Activated CD4-positive, alpha-beta T cell treated with anti-CD3 and anti-CD28 coated beads for 36 hours (primary cell): ENCODE results near the gene KLHL26. TPM values are rescaled to one million over a fixed set of nuclear protein-coding genes. Genes with fewer than 3 reads are reported as not detected.

ENCODE experiments used
- ATAC-seq: fragments of 200-7000 bp; cut with Tn5 transposase; one replicate; pipeline ENCODE4 v1.10.0; 2021; ENCODE audit warnings: mild to moderate bottlenecking, moderate library complexity
- CTCF ChIA-PET: fragments of 350-600 bp; sonication (Branson Sonifier 250); formaldehyde crosslinking; loops from one replicate; lab custom pipeline; 2021; ENCODE audit warnings: antibody characterized with exemption; lab: Charles Lee
- POLR2A ChIA-PET: fragments of 350-600 bp; sonication (Branson Sonifier 250); formaldehyde crosslinking; loops from one replicate; lab custom pipeline; 2021; ENCODE audit warnings: antibody characterized with exemption, inconsistent platforms; lab: Charles Lee
- DNase-seq: peaks from one replicate; pipeline ENCODE4 v3.0.0-alpha.2; 2020
- H3K27ac Mint-ChIP-seq: one replicate; pipeline ENCODE4 v1.8.0; 2021; ENCODE audit warnings: mixed read lengths
- H3K27me3 Mint-ChIP-seq: one replicate; pipeline ENCODE4 v1.8.0; 2021; ENCODE audit warnings: mixed read lengths
- H3K36me3 Mint-ChIP-seq: one replicate; pipeline ENCODE4 v1.8.0; 2021; ENCODE audit warnings: low read depth, mixed read lengths
- H3K4me1 Mint-ChIP-seq: one replicate; pipeline ENCODE4 v1.8.0; 2021; ENCODE audit warnings: mixed read lengths
- H3K4me3 Mint-ChIP-seq: one replicate; pipeline ENCODE4 v1.8.0; 2021; ENCODE audit warnings: mild to moderate bottlenecking, moderate library complexity, mixed read lengths
- H3K9me3 Mint-ChIP-seq: one replicate; pipeline ENCODE4 v1.8.0; 2021; ENCODE audit warnings: low read depth, mixed read lengths
- intact Hi-C, 2 experiments: fragments of 100-400 bp; cut with DNase I in 1 of 2; cut with micrococcal nuclease in 1 of 2; formaldehyde crosslinking; loops; one replicate each; pipeline versions ENCODE4 v1.14.2 to v1.15.1; 2022 to 2024; cut with DNase I, micrococcal nuclease
- total RNA-seq, 2 experiments: library from RNA; stranded (reverse); gene quantifications; one replicate each; pipeline ENCODE4 v1.2.3, GENCODE V29; 2021

KLHL26 gene
- total RNA-seq, 2 experiments from 2014 or later, result 9.9 to 11.9 TPM

DNA sequence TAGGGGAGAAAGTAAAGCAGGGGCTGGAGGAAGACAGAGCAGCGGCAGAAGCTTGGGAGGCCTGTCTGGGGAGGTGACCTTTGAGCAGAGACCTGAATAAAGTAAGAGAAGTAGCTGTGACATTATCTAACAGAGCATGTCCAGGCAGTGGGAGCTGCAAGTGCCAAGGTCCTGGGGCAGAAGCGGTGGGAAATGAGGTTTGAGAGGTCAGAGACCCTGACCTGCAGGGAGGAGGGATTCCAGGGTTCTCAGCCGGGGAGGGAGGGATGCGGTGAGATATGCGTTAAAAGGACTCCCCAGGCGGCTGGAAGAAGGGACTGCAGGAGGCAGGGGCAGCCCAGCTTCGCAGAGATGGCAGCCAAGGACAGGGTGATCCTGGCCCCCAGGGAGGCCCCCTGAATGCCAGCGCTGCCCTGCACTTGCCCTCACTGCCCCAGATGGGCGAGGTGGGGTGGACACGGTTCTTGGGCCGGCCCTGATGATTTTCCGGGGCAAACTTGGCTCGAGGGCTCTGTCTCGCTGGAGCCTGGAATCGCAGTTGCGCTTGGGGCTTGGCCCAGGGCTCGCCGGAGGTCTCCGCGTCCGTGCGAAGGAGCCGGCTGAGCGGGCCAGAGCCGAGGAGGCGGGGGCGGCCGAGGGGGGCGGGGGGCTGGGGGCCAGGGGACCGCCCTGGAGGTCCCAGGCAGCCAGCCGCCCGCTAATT lies 33.4 kb upstream of the KLHL26 start:
- Mint-ChIP-seq H3K36me3 (no peaks in the 10 kb centered on the region), H3K27me3 (peaks cover 32% of the 10 kb centered on the region), H3K9me3 (no peaks in the 10 kb centered on the region), H3K4me3 (no peak overlapping the region), H3K27ac (no peak overlapping the region), H3K4me1 (peaks cover 9% of the 10 kb centered on the region)
- ChIA-PET POLR2A (no interaction called here), CTCF (interaction anchor here (0.7 kb wide), 1 partner anchor 36 kb away, joined by 3 read pairs; no protein-coding TSS in a partner anchor)
- peak; percentile 62 for ATAC-seq
- intact Hi-C loops, result no loop called here
- DNase-seq, result peak; percentile 52

DNA sequence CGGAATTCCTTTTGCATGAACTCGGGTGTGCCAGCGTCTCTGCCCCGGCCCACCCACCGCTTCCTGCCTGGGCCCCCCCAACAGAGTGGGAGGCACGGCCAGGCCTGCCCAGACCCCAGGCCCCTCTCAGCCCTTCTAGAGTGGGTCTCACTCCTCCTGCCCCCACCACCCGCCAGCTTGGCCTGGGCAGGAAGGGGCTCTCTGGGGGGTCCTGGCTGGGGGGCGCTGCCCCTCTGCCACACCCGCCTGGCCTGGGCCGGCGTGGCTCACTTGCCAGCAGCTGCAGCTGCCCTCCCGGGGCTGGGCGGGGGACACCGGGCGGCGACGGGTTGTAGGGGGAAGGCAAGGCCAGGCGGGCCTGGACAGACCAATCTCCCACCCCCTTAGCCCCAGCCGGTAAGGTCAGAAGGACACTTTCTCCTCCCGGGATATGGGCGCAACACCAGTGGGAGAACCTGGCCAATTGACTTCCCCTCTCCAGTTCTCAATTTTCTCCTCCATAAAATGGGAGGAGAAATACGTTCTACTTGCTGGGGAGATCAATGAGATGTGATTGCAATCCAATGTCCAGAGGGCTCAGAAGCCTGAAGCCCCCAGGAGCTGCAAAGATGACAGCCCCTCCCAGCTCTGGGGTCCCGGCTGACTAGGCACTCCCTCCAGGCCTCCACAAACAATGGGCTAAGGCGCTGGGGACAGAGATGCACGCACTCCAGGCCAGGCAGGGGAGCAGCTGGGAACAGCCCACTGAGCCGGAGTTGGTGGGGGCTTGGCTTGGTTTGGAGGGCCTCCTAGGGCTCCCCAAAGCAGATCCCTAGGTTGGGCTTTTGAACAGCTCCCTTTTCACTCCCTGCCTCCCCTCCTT lies 32.6 kb upstream of the KLHL26 start:
- peaks cover 9% of the 10 kb centered on the region for H3K4me1 Mint-ChIP-seq
- ChIA-PET CTCF (interaction anchor here (1.0 kb wide), 1 partner anchor 33 kb away, joined by 4 read pairs; the partner anchor contains the start of gene UBA52), POLR2A (no interaction called here)

DNA sequence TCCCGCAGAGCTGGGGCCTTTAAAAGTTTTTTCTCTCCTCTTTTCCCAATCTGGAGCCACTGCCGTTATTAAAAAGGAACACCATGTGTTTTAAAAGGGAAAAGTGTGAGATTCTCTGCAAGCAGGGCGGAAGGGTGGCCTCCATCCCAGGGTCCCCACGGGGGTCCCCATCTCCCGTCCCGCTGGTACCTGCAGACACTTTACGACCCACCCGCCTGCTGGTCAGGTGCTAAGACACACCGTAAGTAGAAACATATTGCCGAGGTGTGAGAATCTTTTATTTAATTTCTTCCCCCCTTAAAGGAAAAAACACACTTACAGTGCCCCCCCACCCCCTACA lies 32.0 kb upstream of the KLHL26 start:
- POLR2A ChIA-PET, result no interaction called here
- CTCF ChIA-PET, result interaction anchor here (1.0 kb wide), 1 partner anchor 33 kb away, joined by 4 read pairs; the partner anchor contains the start of gene UBA52
- no peaks in the 10 kb centered on the region for H3K9me3 Mint-ChIP-seq
- H3K36me3 Mint-ChIP-seq, result no peaks in the 10 kb centered on the region
- intact Hi-C loops, result no loop called here
- peaks cover 9% of the 10 kb centered on the region for H3K4me1 Mint-ChIP-seq
- H3K27me3 Mint-ChIP-seq, result peaks cover 46% of the 10 kb centered on the region
- no peak for DNase-seq
- no peak overlapping the region for H3K4me3 Mint-ChIP-seq
- ATAC-seq, result no peak
- H3K27ac Mint-ChIP-seq, result no peak overlapping the region

More for the DNA sequence above, 32.6 kb upstream of the KLHL26 start:
- intact Hi-C loops, result no loop called here
- H3K27ac Mint-ChIP-seq, result no peak overlapping the region
- H3K4me3 Mint-ChIP-seq, result no peak overlapping the region
- no peaks in the 10 kb centered on the region for H3K36me3 Mint-ChIP-seq
- DNase-seq (no peak), ATAC-seq (no peak)
- H3K27me3 Mint-ChIP-seq, result peaks cover 40% of the 10 kb centered on the region
- H3K9me3 Mint-ChIP-seq, result no peaks in the 10 kb centered on the region

DNA sequence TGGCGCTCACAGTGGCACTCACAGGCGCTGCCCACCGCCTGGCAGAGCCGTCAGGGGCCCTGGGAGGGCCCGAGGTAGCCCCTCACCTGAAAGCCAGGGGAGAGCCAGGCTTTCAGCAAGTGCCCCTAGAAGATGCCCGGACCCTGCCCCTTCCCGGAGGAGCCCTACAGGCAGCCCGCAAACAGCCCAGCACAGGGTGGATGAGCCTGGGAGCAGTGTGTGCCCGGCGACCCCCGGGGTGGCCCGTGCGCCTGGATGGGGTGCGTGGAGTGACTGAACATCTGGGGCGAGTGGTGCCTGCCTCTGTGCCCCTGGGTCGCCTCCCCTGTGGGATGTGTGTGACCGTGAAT lies 31.7 kb upstream of the KLHL26 start:
- Mint-ChIP-seq H3K36me3 (no peaks in the 10 kb centered on the region), H3K4me1 (peaks cover 9% of the 10 kb centered on the region), H3K27me3 (peaks cover 48% of the 10 kb centered on the region), H3K27ac (no peak overlapping the region), H3K9me3 (no peaks in the 10 kb centered on the region), H3K4me3 (no peak overlapping the region)
- intact Hi-C loops, result no loop called here
- DNase-seq, result no peak
- ATAC-seq, result no peak
- POLR2A ChIA-PET, result no interaction called here
- CTCF ChIA-PET, result interaction anchor here (1.0 kb wide), 1 partner anchor 34 kb away, joined by 4 read pairs; the partner anchor contains the start of gene UBA52

DNA sequence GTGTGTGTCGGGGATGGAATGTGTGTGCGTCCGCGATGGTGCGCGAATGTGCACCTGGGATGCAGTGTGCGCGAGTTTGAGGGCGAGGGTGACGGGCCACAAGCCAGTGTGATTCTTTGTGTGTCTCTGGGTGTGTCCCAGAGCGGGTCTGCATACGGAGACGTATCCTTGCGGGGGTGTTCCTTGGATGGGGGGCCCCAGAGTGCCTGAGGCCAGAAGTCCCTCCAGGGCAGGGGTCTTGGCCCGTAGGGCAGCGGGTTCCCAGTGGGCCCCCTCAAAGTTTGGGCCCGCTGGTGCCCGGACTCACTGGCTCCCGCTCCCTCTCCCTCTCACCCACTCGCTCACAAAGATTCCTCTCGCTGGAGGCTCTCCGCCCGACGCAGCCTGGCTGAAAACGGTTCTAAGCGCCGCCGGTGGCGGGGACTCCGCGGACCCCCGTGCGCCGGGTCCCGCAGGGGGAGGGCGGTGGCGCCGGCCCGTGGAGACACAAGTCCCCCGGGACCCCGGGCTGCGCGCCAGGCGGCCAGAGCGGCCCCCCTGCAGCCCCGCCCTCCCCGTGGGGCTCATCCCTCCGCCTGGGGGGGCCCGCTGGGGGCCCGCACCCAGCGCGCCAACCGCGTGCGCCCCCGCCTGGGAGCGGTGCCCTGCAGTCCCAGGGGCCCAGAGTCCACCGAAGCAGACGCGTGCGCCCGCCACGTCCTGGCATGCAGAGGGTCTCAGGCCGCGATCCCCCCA lies 31.1 kb upstream of the KLHL26 start:
- ATAC-seq (no peak), DNase-seq (no peak)
- intact Hi-C loops, result no loop called here
- no peak overlapping the region for H3K4me3 Mint-ChIP-seq
- H3K4me1 Mint-ChIP-seq, result peaks cover 9% of the 10 kb centered on the region
- H3K27ac Mint-ChIP-seq, result no peak overlapping the region
- H3K27me3 Mint-ChIP-seq, result peaks cover 51% of the 10 kb centered on the region
- ChIA-PET POLR2A (no interaction called here), CTCF (interaction anchor here (1.0 kb wide), 1 partner anchor 34 kb away, joined by 4 read pairs; the partner anchor contains the start of gene UBA52)
- no peaks in the 10 kb centered on the region for H3K36me3 Mint-ChIP-seq
- no peaks in the 10 kb centered on the region for H3K9me3 Mint-ChIP-seq

DNA sequence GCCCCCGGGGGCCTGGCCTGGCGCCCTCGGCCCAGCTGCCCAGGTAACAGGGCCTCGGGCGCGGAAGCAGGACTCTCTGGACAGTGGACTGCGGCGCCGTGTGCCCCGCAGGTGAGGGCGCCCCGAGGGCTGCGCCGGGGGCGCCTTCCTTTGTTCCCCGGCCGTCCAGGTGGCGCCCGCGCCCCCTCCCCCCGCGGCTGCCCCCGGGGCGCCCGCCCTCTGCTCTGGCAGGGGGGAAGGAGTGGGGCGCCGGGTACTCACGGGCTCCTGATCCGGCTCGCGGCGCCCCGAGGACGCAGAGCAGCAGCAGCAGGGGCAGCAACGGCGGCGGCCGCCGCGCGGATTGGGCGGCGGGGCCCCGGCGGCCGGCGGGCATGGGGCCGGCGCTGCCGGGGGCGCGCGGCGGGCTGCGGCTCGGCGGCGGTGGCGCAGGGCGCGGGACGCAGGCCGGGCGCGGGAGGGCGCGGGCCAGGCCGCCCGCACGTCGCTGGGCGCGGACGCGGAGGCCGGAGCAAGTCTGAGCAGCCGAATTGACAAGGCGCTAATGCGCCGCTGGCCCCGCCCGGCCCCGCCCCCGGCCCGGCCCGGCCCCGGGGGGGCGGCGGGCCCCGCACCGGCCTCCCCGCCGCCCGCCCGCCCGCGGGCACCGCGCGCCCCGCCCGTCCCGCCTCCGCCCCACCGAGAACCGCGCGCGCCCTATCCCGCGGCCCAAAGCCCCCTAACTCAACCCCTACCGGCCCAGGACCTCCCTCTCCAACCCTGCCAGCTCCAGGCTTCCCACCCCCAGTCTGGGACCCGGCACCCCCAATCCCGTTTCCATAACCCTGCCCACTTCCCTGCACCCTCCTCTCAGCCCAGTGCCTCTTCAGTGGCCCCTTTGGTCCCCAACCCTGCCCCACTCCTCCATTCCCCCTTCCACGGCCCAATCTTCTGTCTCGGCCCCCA lies 30.3 kb upstream of the KLHL26 start, which contains the start of gene CRLF1:
CRLF1 (minus strand) TSS at position 519 of the 945 bp plus-strand sequence; CDS start at position 376, 143 bp downstream.
- CTCF ChIA-PET, result no interaction called here
- peaks cover 55% of the 10 kb centered on the region for H3K27me3 Mint-ChIP-seq
- no peak for DNase-seq
- intact Hi-C loops, result no loop called here
- no peaks in the 10 kb centered on the region for H3K9me3 Mint-ChIP-seq
- peaks cover 14% of the 10 kb centered on the region for H3K4me1 Mint-ChIP-seq
- no peak within 1 kb of the TSS for H3K27ac Mint-ChIP-seq
- no peak within 1 kb of the TSS for H3K4me3 Mint-ChIP-seq
- no peak for ATAC-seq
- POLR2A ChIA-PET, result no interaction called here
- no peaks in the 10 kb centered on the region for H3K36me3 Mint-ChIP-seq

DNA sequence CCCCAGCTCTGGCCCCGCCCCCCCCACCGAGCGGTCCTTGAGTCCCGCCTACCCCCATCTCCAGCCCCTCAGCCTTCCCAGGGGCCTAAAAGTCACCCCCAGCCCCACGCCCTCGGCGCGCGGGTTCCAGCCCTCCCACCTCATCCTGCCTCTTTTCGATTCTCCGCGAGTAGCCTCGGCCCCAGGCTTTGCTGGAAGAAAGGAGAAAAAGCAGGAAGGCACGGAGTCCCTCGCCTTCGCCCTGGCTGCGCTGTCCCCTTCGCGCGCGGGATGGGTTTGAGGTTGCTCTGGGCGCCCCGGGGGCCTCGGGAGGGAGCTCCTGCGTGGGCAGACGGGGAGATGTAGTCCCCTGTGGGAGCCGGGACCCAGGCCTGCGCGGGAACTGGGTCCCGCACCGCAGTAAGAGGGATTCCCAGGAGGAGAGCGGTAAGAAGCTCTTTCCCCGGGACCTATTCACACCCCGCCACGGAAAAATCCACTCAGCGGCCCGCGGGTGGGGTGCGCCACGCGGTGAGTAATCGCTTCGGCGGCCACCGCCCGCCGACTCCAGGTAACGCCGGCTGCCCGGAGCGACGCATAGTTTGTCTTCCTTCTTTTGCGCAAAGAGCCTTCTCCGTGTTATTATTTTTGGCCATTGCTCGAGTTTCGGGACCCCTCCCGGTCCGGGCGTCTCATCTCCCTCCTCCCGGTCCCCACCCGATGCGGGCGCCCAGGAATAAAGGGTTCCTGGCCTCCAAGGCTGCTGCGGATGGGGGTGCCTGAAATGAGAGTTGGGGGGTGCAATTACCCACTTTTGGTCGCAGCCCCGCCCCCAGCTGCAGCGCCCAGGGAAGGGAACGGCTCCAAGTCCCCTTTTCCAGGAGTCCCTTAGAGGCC lies 29.4 kb upstream of the KLHL26 start:
- no peaks in the 10 kb centered on the region for H3K36me3 Mint-ChIP-seq
- no peaks in the 10 kb centered on the region for H3K9me3 Mint-ChIP-seq
- no peak overlapping the region for H3K27ac Mint-ChIP-seq
- POLR2A ChIA-PET, result no interaction called here
- DNase-seq (no peak), ATAC-seq (no peak)
- intact Hi-C loops, result no loop called here
- H3K27me3 Mint-ChIP-seq, result peaks cover 59% of the 10 kb centered on the region
- peaks cover 20% of the 10 kb centered on the region for H3K4me1 Mint-ChIP-seq
- CTCF ChIA-PET, result no interaction called here
- H3K4me3 Mint-ChIP-seq, result no peak overlapping the region

DNA sequence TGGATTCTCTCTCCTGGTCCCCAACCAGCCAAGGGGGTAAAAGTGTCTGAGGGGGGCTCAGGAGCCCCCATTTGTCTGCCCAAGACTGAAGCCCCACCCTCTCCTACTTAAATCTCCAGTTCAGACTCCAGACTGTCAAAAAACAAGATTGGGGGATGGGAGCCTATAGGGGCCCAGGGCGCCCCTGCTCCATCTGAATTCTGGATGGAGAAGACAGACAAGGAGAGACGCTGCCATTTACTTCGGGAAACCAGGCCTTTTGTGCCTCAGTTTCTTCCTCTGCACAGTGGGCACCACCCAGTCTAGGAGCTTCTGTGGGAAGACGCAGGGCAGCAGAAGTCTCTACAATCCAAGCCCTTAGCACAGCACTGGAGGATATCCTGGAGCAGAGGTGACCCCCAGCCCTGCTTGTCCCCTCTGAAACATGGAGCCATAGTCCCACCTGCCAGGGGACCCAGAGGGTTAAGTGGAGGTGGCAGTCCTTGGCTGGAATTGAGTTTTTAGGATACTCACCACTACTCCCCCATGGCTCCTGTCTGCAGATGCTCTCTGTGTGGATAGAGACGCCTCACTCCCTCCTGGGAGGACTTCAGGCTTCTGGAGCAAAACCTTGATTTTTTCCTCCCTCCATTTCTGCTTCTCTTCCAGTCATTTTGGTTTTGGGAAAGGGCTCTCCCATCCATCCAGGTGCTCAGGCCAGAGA lies 28.6 kb upstream of the KLHL26 start:
- no peak overlapping the region for H3K4me3 Mint-ChIP-seq
- H3K27me3 Mint-ChIP-seq, result peaks cover 55% of the 10 kb centered on the region
- ChIA-PET POLR2A (no interaction called here), CTCF (no interaction called here)
- ATAC-seq (no peak), DNase-seq (no peak)
- peaks cover 19% of the 10 kb centered on the region for H3K4me1 Mint-ChIP-seq
- no peak overlapping the region for H3K27ac Mint-ChIP-seq
- no peaks in the 10 kb centered on the region for H3K36me3 Mint-ChIP-seq
- intact Hi-C loops, result no loop called here
- H3K9me3 Mint-ChIP-seq, result no peaks in the 10 kb centered on the region

DNA sequence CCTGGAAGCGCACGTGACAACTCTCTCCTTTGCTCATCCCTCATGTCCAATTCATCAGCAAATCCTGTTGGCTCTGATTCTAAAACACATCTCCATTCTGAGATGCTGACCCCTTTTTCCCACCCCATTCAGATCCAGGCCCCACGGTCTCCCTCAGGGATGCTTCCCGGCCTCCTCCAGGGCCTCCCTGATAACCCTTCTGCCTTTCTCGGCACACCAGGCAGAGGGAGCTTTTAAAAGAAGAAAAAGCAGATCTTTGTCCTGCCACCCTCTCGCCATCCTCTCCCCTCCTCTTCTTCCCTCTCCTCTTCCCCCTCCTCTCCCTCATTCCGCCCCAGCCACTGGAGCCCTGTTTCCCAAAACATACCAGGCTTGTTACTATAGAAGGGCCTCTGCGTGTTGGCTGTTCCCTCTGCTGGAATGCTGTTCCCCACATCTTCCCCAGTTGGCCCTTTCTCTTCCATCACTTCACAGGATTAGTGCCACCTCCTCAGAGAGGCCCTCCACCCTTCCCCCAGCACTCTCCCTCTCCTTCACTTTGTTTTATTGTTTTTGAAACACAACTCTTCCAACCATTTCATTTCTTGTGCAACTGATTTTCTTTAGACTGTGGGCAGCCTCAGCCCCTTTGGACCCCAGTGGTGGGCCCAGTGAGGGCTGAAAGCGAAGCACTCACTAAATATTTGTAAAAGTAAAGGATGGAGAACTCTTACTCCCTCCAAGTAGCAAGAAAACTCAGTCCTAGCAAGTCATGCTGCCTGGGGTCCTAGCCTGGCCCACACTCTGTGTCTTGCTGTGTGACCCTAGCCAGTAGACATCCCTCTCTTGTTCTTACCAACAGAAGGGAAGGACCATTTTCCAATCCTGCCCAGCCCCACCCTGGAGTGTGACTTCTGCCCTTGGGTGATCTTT lies 27.8 kb upstream of the KLHL26 start:
- CTCF ChIA-PET, result no interaction called here
- ATAC-seq, result no peak
- H3K4me3 Mint-ChIP-seq, result no peak overlapping the region
- intact Hi-C loops, result no loop called here
- POLR2A ChIA-PET, result no interaction called here
- H3K4me1 Mint-ChIP-seq, result peaks cover 22% of the 10 kb centered on the region
- H3K27ac Mint-ChIP-seq, result no peak overlapping the region
- DNase-seq, result no peak
- H3K9me3 Mint-ChIP-seq, result no peaks in the 10 kb centered on the region
- H3K27me3 Mint-ChIP-seq, result peaks cover 59% of the 10 kb centered on the region
- no peaks in the 10 kb centered on the region for H3K36me3 Mint-ChIP-seq
